ENCODE results near the gene RAMP3. TPM values are rescaled to one million over a fixed set of nuclear protein-coding genes. Genes with fewer than 3 reads are reported as not detected.

RAMP3 gene
- total and polyA plus RNA-seq, 7 donors: 2.5 to 57.8 (median 26.0) TPM

DNA sequence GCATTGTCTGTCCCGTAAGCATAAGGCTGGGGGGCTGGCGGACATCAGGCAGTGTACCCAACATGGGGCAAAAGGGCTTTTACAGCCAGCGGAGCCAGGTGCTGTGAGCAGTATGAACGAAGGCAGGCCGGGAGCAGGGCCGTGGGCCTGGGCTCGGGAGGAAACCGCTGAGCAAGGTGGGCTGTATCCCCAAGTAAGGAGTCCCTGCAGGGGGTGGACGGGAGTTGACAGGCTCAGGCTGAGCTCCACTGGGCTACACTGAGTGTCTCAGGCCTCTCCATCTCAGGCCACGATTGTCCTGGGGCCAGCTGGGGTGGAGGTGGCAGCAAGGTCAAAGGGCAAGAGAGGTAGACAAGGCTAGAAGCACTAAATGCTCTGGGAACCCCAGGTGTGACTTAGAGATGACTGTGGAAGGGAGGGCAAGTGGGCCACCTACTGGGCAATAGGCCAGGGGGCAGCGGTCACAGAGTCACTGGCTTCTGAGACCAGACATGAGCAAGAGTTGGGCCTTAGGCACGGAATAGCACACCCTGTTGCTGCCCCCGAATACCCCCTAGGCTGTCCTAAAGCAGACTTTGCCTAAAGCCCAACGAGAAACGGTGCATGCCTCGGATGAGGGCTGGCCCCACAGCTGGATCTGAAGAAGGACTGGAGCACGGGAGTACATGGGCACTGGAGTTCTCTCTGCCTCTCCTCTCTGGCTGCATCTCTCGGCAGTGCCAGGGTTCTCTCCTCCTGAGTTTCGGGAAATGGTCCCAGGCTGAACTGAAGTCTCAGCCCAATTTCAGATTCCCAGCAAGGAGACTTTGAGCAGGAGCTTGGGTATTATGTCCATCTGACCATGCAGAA is 10.8 kb upstream of the RAMP3 start:
- DNase-seq: peak; percentile 64
- peaks cover 0 to 27% (median 13%) of the 10 kb centered on the region in 3 donors for H3K27me3 ChIP-seq
- H3K4me1 ChIP-seq: no peaks in the 10 kb centered on the region
- 76 to 82% methylated on average over 19 of the region's 19 CpGs for WGBS, 2 donors
- H3K36me3 ChIP-seq: no peaks in the 10 kb centered on the region
- H3K27ac ChIP-seq: no peak overlapping the region
- intact Hi-C loops (cut with DNase I): no loop called here
- TF ChIP-seq, protein P1, sequence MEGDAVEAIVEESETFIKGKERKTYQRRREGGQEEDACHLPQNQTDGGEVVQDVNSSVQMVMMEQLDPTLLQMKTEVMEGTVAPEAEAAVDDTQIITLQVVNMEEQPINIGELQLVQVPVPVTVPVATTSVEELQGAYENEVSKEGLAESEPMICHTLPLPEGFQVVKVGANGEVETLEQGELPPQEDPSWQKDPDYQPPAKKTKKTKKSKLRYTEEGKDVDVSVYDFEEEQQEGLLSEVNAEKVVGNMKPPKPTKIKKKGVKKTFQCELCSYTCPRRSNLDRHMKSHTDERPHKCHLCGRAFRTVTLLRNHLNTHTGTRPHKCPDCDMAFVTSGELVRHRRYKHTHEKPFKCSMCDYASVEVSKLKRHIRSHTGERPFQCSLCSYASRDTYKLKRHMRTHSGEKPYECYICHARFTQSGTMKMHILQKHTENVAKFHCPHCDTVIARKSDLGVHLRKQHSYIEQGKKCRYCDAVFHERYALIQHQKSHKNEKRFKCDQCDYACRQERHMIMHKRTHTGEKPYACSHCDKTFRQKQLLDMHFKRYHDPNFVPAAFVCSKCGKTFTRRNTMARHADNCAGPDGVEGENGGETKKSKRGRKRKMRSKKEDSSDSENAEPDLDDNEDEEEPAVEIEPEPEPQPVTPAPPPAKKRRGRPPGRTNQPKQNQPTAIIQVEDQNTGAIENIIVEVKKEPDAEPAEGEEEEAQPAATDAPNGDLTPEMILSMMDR (IDR thresholded peaks at IDR 0.05): no peak
- no peak for TF ChIP-seq POLR2AphosphoS5 (IDR thresholded peaks at IDR 0.05)
- no peak for TF ChIP-seq POLR2A (IDR thresholded peaks at IDR 0.05)
- TF ChIP-seq EP300 (IDR thresholded peaks at IDR 0.05): no peak
- no peaks in the 10 kb centered on the region for H3K9me3 ChIP-seq
- no peak overlapping the region for H3K4me3 ChIP-seq

DNA sequence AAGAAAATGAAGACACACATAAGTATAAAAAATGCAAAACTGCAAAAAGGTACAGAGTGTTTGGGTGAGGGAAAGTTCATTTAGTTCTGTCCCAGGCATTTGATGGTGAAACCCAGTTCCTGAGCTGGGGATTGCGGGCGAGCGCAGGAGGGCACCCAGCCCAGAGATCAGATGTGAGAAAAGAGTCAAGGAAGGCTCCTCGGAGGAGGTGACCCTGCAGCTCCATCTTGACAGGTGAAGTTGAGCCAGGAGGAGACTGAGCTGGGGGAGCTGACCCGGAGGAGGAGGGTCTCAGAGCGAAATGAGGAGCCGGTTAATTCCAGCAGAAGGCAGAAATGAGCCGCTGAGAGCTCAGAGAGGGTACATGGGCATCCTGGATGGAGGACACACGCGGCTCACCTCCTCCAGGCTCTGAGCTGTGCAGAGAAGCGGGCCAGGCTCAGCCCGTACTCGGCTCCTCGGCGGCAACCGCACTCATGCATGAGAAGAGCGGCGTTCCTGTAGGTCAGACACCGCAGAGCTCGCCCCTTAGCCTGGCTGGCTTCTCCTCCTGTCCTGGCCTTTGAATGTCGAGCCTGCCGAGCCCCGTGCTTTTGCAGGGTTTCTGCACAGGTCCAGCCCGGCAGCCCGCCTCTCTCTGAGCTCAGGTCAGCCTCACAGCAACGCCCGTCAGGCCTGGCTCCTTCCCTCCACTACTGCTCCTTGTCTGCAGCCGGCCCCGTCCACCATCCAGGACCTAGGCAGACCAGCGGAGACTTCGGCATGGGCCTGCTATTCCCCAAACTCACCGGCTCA is 9.5 kb upstream of the RAMP3 start:
- H3K27me3 ChIP-seq: peaks cover 0 to 27% (median 13%) of the 10 kb centered on the region in 3 donors
- intact Hi-C loops (cut with DNase I): no loop called here
- no peaks in the 10 kb centered on the region for H3K9me3 ChIP-seq
- no peak for TF ChIP-seq POLR2A (IDR thresholded peaks at IDR 0.05)
- TF ChIP-seq, protein P1 (IDR thresholded peaks at IDR 0.05): no peak
- 60 to 67% methylated on average over 32 of the region's 32 CpGs for WGBS, 2 donors
- H3K4me3 ChIP-seq: no peak overlapping the region
- DNase-seq: peak; percentile 58
- no peaks in the 10 kb centered on the region for H3K36me3 ChIP-seq
- no peaks in the 10 kb centered on the region for H3K4me1 ChIP-seq
- H3K27ac ChIP-seq: no peak overlapping the region

DNA sequence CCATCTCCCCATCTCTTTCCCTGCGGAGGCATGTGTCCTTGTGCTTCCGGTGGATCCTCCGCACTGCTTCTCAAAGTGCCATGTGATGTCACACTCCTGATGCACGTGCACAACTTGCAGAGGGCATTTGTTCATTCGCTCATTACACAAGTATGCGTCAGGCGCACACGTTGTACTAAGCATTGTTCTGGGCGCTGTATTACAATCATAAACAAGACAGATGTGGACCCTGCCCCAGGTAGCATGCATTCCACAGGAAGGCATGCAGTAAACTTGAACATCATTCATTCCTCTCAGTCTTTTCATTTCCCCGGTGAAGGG is 9.0 kb upstream of the RAMP3 start:
- Histone ChIP-seq H3K27me3 (peaks cover 0 to 27% (median 13%) of the 10 kb centered on the region in 3 donors), H3K36me3 (no peaks in the 10 kb centered on the region), H3K27ac (no peak overlapping the region), H3K9me3 (no peaks in the 10 kb centered on the region), H3K4me3 (no peak overlapping the region), H3K4me1 (no peaks in the 10 kb centered on the region)
- TF ChIP-seq POLR2A (IDR thresholded peaks at IDR 0.05) (no peak), POLR2AphosphoS5 (IDR thresholded peaks at IDR 0.05) (no peak), EP300 (IDR thresholded peaks at IDR 0.05) (no peak)
- TF ChIP-seq, protein P1 (IDR thresholded peaks at IDR 0.05): no peak
- WGBS, 2 donors: 74 to 85% methylated on average over 10 of the region's 10 CpGs
- DNase-seq: no peak
- intact Hi-C loops (cut with DNase I): no loop called here

- H3K27me3 ChIP-seq: peaks cover 0 to 27% (median 13%) of the 10 kb centered on the region in 3 donors
- intact Hi-C loops (cut with DNase I): no loop called here
- H3K27ac ChIP-seq: no peak overlapping the region
- peak; percentile 30 for DNase-seq
- 69 to 80% methylated on average over 5 of the region's 5 CpGs for WGBS, 2 donors
- H3K36me3 ChIP-seq: no peaks in the 10 kb centered on the region
- H3K4me3 ChIP-seq: no peak overlapping the region
- TF ChIP-seq POLR2A (IDR thresholded peaks at IDR 0.05) (no peak), EP300 (IDR thresholded peaks at IDR 0.05) (no peak), POLR2AphosphoS5 (IDR thresholded peaks at IDR 0.05) (no peak)
- TF ChIP-seq, protein P1 (IDR thresholded peaks at IDR 0.05): no peak
- no peaks in the 10 kb centered on the region for H3K4me1 ChIP-seq
- H3K9me3 ChIP-seq: no peaks in the 10 kb centered on the region
Measured at GRCh38 chr7:45149606-45150005, 8.0 kb upstream of the RAMP3 start.
